Stimulated activated CD4-positive, alpha-beta T cell treated with anti-CD3 and anti-CD28 coated beads, TNF-alpha, amount 100 ng/mL, for 4 hours (primary cell): Measurements from ENCODE around the gene CD37.

Experiments used
- DNase-seq, 3 experiments: peaks; one replicate each; pipeline ENCODE4 v3.0.0-alpha.2; 2020; ENCODE audit warnings: low read depth in 3 of 3

Gene CD37

DNA sequence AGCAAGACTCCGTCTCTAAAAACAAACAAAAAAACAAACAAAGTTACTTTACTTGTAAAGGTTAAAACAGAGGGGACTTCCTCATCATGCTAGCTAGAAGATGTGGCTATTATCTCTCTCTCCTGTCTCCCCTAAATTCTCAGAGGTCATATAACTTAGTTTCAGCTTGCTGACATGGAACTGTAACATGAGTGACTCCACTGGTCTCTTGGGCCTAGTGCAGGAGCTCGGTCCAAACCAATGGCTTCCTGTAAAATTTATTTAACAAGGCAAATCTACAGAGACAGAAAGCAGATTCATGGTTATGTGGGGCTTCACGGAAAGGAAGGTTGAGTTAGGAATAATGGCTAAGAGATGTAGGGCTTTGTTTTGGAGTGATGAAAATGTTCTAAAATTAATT is 43.3 kb downstream of the CD37 start:
- DNase-seq: no peak

DNA sequence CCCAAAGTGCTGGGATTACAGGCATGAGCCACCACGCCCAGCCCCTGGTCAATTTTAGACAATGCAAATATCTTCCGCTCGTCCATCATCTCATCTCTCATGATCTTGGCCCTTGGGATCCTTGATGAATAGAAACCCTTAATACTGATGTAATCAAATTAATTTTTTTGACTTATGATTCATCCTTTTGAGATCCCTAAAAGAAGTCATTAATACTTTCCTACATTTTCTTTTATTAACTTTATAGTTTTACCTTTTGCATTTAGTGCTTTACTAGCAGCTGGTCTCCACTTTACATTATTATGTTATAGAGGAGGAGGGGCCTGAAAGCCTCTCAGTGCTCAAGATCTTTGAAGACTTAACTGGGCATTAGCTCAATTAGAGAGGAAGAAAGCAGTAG is 45.2 kb downstream of the CD37 start:
- DNase-seq: no peak

DNA sequence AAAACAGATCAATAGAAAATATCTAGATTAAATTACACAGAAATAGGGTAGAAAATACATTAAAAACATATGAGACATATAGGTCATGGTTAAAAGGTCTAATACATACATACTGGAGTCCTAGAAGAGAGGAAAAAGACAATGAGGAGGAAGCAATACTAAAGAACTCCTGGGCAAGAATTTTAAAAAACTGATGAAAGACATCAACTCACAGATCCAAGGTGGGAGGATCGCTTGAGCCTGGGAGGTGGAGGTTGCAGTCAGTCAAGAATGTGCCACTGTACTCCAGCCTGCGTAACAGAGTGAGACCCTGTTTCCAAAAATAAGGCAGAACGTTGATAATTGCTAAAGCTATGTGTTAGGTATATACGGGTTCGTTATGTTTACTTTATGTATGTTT is 47.4 kb downstream of the CD37 start:
- no peak for DNase-seq

DNA sequence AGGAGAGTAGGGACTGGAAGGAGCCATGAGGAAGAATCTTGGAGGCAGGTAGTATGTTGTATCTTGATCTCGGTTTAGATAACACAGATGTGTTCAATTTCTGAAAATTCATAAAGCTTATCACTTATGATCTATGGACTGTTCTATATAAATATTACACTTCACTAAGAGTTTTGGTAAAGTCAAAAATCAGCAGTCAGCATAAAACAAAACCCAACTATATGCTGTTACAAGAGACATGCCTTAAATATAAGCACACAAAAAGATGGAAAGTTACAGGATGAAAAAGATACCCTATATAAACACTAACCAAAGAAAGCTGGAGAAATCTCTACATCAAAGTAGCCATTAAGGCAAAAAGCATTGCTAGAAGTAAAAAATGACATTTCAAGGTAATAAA is 48.4 kb downstream of the CD37 start:
- no peak for DNase-seq

DNA sequence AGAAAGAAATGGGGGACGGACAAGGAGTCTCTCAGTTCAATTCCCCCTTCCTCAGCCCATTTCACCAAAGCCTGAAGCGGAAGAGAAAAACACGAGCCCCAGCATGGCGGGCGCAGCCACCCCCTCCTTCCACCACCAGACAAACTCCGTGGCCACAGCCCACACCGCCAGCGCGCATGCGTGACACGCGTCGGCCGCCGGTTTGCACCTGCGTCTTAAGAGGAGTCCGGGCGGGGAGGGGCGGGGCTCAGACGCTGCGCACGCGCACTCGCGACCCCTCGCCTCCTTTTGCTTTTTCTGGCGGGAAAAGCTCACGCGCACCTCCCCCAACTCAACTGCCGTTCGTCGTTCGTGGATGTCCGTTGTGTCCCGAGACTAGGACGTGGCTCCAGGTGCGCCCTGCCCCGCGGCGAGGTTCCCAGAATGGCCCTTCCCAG is 52.7 kb downstream of the CD37 start, which contains the start of gene KASH5:
TSS of gene KASH5 (plus strand) at position 314 of the 437 bp plus-strand sequence. CDS start 2,635 bp downstream, outside the sequence.
- peak; percentile 72 to 81 (median 76) for DNase-seq

DNA sequence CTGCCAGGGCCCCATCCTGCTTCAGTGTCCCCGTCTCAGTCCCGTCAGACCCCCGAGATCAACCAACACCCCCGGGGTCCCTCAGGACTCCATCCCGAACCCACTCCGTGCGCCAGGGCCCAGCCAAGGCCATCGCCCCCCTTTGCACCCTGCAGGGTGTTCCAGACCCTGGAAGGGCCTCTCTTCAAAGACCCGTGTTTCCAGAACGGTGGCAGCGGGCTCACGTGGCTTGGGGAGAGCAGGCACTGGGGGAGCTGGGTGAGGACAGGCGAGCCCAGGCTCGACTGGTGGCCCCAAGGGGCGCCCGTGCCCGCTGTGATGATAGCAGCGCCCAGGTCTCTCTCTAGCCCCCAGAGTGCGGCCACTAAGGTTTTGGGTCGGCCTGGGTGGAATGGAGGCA is 54.2 kb downstream of the CD37 start:
- DNase-seq: no peak
